ENCODE results near the gene SPOCK1. TPM values are rescaled to one million over a fixed set of nuclear protein-coding genes. Genes with fewer than 3 reads are reported as not detected.

The SPOCK1 gene
- total and polyA plus RNA-seq, 9 of the 15 experiments (the other 6 are each of a cell fraction or from before 2014, with no cell fraction given), result 0.01 to 0.35 (median 0.04) TPM; not detected in 6

- no peak for TF ChIP-seq MGA (IDR thresholded peaks at IDR 0.05)
- TF ChIP-seq CBX5 (IDR thresholded peaks at IDR 0.05; ENCODE audit: borderline replicate concordance, low read depth), result no peak
- TF ChIP-seq ZNF717 (CRISPR knock-in tag; IDR thresholded peaks at IDR 0.05), result no peak
- TF ChIP-seq ZNF175 (CRISPR knock-in tag; IDR thresholded peaks at IDR 0.05; ENCODE audit: low read depth), result no peak
- TF ChIP-seq RUNX1 (IDR thresholded peaks at IDR 0.05; ENCODE audit: low read depth), result no peak
- no peak for TF ChIP-seq TCF15 (CRISPR knock-in tag; IDR thresholded peaks at IDR 0.05)
- no peak for TF ChIP-seq PYGO2 (tag; IDR thresholded peaks at IDR 0.05)
- TF ChIP-seq RFX5 (IDR thresholded peaks at IDR 0.05; ENCODE audit: low read depth, low read length), result no peak
- no peak for TF ChIP-seq ATF3 (IDR thresholded peaks at IDR 0.05)
- TF ChIP-seq ATF3 (CRISPR knock-in tag; conservative IDR thresholded peaks at IDR 0.05), result no peak
- no peak for TF ChIP-seq ZFP1 (CRISPR knock-in tag; IDR thresholded peaks at IDR 0.05)
These were observed 165.2 kb downstream of the SPOCK1 start (continued) for GRCh38 chr5:137333928-137334327.
